C4-2B (cell line): ENCODE data around the gene INPP4B.

Experiments used
- CTCF ChIP-seq: fragments of 450-650 bp; conservative IDR thresholded peaks from 2 replicates; pipeline ENCODE4 v1.5.1; 2017; ENCODE audit warnings: mild to moderate bottlenecking
- ZFX ChIP-seq: fragments of 450-650 bp; IDR thresholded peaks from 2 replicates; pipeline ENCODE4 v1.6.1; 2017

DNA sequence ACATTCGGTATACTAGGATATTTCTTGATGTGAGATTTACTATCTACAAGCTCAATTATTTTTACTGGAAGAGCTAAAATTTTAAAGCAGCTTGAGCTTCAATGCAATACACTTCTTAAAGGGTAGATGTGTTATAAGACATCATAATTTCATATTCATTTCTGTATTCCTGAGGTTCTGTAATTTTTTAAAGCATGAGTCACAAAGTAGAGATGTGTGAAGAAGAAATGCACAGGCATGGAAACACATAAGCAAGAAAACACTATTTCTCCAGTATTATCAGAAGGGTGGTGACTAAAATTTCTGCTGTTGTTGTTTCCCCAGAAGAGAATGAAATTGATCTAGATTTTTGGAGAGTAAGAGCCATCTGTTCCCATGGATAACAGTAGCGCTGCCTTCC, 72.6 kb downstream of the INPP4B start:
- no peak for TF ChIP-seq CTCF
- no peak for TF ChIP-seq ZFX
